ENCODE data around the gene ARSB. TPM values are rescaled to one million over a fixed set of nuclear protein-coding genes. Genes with fewer than 3 reads are reported as not detected.
A peak's percentile ranks its signal among the peaks of the same experiment; 100 is the strongest.

ARSB gene
- total RNA-seq (2021) = 11.4 and 12.0 TPM in 2 replicates
- long read RNA-seq, partial matches to known transcripts = 6 of 8 reads
- long read RNA-seq, other reads (novel, unspliced or antisense) = 2 of 8 reads

DNA sequence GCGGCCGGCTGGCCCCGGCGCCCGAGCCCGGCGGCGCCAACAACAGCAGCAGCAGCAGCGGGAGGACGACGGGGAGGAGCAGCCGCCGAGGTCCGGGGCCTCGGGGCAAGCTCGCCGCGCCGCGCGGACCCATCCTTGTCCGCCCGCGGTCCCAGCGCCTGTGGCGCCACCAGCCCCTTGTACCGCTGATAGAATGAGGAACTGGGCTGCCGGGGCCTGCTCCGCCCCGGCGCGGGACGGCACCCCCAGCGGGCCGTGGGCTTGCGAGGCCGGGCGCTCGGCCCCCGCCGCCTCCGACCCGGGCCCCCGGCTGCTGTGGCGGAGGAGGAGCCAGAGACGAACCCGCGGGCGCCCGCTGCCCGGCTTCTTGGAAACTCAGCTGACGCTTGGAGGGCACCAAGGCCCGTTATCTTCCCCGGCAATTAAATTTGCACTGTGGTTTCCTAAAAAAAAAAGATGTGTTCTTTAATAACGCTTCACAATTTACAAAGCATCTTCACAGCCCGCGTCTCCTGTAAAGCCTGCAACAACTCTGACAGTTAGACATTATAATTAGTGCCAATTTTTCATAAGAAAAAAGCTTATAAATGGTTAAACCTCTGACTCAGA is at the start of gene ARSB:
TSS of gene ARSB (minus strand) at position 195 of the 609 bp plus-strand sequence. CDS start at position 133, 62 bp downstream.
- Histone ChIP-seq H3K56ac (ENCODE audit: insufficient read length, low read depth, low read length) (no peak within 1 kb of the TSS), H2BK20ac (ENCODE audit: low read depth, low read length, poor library complexity, severe bottlenecking) (no peak within 1 kb of the TSS), H2AFZ (ENCODE audit: low read length) (peak within 1 kb of the TSS; percentile 92), H3K23ac (ENCODE audit: insufficient read length, low read depth, low read length) (no peak within 1 kb of the TSS), H3K14ac (ENCODE audit: insufficient read depth, low read length) (peak within 1 kb of the TSS; percentile 74), H4K8ac (replicated peaks; ENCODE audit: insufficient read length, low read depth, low read length) (no peak within 1 kb of the TSS), H3T11ph (ENCODE audit: low read length) (no peak within 1 kb of the TSS), H3K9me3 (ENCODE audit: control insufficient read depth, low read depth, low read length) (no peaks in the 10 kb centered on the region), H3K9ac (ENCODE audit: extremely low read depth, insufficient read length, low read length) (peak within 1 kb of the TSS; percentile 40), H2AK5ac (ENCODE audit: insufficient read length, low read length) (no peak within 1 kb of the TSS), H2BK5ac (ENCODE audit: insufficient read length, low read length) (no peak within 1 kb of the TSS), H3K23me2 (ENCODE audit: insufficient read length, low read depth, low read length, poor library complexity, severe bottlenecking) (peaks cover 4% of the 10 kb centered on the region), H2BK120ac (ENCODE audit: low read depth, low read length, poor library complexity, severe bottlenecking) (no peak within 1 kb of the TSS), H2BK15ac (ENCODE audit: low read depth, low read length) (no peak within 1 kb of the TSS), H3K18ac (ENCODE audit: insufficient read length, low read depth, low read length) (no peak within 1 kb of the TSS), H3K4me2 (ENCODE audit: insufficient read depth, insufficient read length, low read length) (peak within 1 kb of the TSS; percentile 85), H3K27ac (ENCODE audit: insufficient read length, low read depth, low read length) (no peak within 1 kb of the TSS), H2BK12ac (ENCODE audit: insufficient read length, low read depth, low read length) (no peak within 1 kb of the TSS), H3K27me3 (ENCODE audit: insufficient read depth, low read length) (no peaks in the 10 kb centered on the region), H4K91ac (ENCODE audit: insufficient read length, low read depth, low read length) (no peak within 1 kb of the TSS), H3K4me1 (ENCODE audit: insufficient read depth, low read length) (peaks cover 11% of the 10 kb centered on the region), H3K79me2 (ENCODE audit: insufficient read depth, low read length) (no peaks in the 10 kb centered on the region), H4K5ac (ENCODE audit: insufficient read length, low read depth, low read length) (no peak within 1 kb of the TSS), H3K79me1 (ENCODE audit: insufficient read depth, low read depth, low read length, poor library complexity, severe bottlenecking) (no peaks in the 10 kb centered on the region), H3K4ac (ENCODE audit: low read depth, low read length) (no peak within 1 kb of the TSS), H4K20me1 (ENCODE audit: control insufficient read depth, insufficient read depth, insufficient read length) (no peaks in the 10 kb centered on the region)
- peak; percentile 46 for DNase-seq
- no peaks in the 10 kb centered on the region for H3K9me3 Mint-ChIP-seq
- peaks cover 22 to 25% of the 10 kb centered on the region in 2 experiments for H3K4me1 Mint-ChIP-seq
- H3K27ac Mint-ChIP-seq = peak within 1 kb of the TSS; percentile 85 to 95 (median 94); a peak in 6 of 7 replicates
- no CpG with 5 or more reads among the region's 57 CpGs for WGBS (ENCODE audit: extremely low coverage, insufficient read length, low lambda C conversion rate)
- H3K27me3 Mint-ChIP-seq (ENCODE audit: low read depth) = peaks cover 7% of the 10 kb centered on the region
- H3K4me3 Mint-ChIP-seq = peak within 1 kb of the TSS; percentile 77 to 87
- TF ChIP-seq, protein P1, sequence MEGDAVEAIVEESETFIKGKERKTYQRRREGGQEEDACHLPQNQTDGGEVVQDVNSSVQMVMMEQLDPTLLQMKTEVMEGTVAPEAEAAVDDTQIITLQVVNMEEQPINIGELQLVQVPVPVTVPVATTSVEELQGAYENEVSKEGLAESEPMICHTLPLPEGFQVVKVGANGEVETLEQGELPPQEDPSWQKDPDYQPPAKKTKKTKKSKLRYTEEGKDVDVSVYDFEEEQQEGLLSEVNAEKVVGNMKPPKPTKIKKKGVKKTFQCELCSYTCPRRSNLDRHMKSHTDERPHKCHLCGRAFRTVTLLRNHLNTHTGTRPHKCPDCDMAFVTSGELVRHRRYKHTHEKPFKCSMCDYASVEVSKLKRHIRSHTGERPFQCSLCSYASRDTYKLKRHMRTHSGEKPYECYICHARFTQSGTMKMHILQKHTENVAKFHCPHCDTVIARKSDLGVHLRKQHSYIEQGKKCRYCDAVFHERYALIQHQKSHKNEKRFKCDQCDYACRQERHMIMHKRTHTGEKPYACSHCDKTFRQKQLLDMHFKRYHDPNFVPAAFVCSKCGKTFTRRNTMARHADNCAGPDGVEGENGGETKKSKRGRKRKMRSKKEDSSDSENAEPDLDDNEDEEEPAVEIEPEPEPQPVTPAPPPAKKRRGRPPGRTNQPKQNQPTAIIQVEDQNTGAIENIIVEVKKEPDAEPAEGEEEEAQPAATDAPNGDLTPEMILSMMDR (conservative IDR thresholded peaks at IDR 0.05) = no peak
- H3K36me3 Mint-ChIP-seq (ENCODE audit: insufficient read depth in 1 of 3, low read depth in 3 of 3) = peaks cover 0 to 2% (median 0%) of the 10 kb centered on the region in 3 experiments; a peak in 1 of 7 replicates

Measured in H9 (cell line).